Peyer's patch (tissue), 4 donors: ENCODE data around the gene UIMC1.

ENCODE experiments used
- POLR2A ChIP-seq, 2 donors: fragments of 450-650 bp; IDR thresholded peaks; one replicate each; pipeline ENCODE4 v1.5.1; 2017; ENCODE audit warnings: antibody characterized with exemption in 2 of 2, mild to moderate bottlenecking in 2 of 2, moderate library complexity in 2 of 2
- TF ChIP-seq, protein P1 (sequence below), 6 experiments: fragments of 450-650 bp in 4 of 6; fragments of 200-600 bp in 2 of 6; sonication (generic) in 1 of 6; IDR thresholded peaks; one replicate each; pipeline ENCODE4 v1.5.1; 2017 to 2019; ENCODE audit warnings: antibody characterized with exemption in 6 of 6, mild to moderate bottlenecking in 3 of 6, moderate library complexity in 1 of 6

- TF ChIP-seq, protein P1, sequence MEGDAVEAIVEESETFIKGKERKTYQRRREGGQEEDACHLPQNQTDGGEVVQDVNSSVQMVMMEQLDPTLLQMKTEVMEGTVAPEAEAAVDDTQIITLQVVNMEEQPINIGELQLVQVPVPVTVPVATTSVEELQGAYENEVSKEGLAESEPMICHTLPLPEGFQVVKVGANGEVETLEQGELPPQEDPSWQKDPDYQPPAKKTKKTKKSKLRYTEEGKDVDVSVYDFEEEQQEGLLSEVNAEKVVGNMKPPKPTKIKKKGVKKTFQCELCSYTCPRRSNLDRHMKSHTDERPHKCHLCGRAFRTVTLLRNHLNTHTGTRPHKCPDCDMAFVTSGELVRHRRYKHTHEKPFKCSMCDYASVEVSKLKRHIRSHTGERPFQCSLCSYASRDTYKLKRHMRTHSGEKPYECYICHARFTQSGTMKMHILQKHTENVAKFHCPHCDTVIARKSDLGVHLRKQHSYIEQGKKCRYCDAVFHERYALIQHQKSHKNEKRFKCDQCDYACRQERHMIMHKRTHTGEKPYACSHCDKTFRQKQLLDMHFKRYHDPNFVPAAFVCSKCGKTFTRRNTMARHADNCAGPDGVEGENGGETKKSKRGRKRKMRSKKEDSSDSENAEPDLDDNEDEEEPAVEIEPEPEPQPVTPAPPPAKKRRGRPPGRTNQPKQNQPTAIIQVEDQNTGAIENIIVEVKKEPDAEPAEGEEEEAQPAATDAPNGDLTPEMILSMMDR (IDR thresholded peaks at IDR 0.05) = no peak
- TF ChIP-seq POLR2A (IDR thresholded peaks at IDR 0.05) = no peak
These were observed 29.9 kb upstream of the UIMC1 start for GRCh38 chr5:177036443-177036842.
